GM13976 (cell line): ENCODE results near the gene DUSP16.
A peak's percentile ranks its signal among the peaks of the same experiment; 100 is the strongest.
"Not testable (repeated sequence)": the region's sequence is repeated elsewhere in the genome, so short reads cannot be mapped to it uniquely, and the experiment has no call there.

Source experiments
- DNase-seq: peaks from one replicate; pipeline ENCODE4 v3.0.0; 2012; ENCODE audit warnings: low spot score
- in situ Hi-C: fragments of 300-500 bp; cut with MboI; formaldehyde crosslinking; loops from one replicate; pipeline ENCODE4 v1.12.0; 2022; ENCODE audit warnings: low sequenced_read_pairs, mixed read lengths, inconsistent platforms; ENCODE audit not compliant: unreplicated experiment
- TF ChIP-seq, protein P1 (sequence below): IDR thresholded peaks from 2 replicates; pipeline ENCODE4 v1.5.1; 2012; ENCODE audit warnings: borderline replicate concordance, mild to moderate bottlenecking; ENCODE audit not compliant: insufficient read depth; ENCODE audit errors: extremely low read depth, missing control alignments, control extremely low read depth

The DUSP16 gene

DNA sequence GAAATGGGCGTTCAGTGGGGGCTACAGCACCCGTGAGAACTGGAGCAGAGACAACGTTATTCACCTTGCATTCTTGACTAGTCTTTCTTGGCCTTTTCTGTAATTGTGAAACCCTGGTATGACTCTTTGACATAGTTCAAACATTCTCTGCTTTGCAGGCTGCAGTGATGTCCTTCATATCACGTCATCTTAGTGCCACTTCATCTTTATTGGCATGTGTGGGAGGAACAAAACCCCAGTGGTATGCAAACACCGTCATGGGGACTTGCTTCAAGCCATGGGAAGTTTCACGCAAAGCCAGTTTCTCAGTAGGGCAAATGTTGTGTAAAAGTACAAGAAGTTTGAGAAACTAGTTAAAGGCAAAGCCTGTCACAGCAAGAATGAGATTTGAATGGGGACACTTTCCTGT lies 20.2 kb upstream of the DUSP16 start:
- TF ChIP-seq, protein P1, sequence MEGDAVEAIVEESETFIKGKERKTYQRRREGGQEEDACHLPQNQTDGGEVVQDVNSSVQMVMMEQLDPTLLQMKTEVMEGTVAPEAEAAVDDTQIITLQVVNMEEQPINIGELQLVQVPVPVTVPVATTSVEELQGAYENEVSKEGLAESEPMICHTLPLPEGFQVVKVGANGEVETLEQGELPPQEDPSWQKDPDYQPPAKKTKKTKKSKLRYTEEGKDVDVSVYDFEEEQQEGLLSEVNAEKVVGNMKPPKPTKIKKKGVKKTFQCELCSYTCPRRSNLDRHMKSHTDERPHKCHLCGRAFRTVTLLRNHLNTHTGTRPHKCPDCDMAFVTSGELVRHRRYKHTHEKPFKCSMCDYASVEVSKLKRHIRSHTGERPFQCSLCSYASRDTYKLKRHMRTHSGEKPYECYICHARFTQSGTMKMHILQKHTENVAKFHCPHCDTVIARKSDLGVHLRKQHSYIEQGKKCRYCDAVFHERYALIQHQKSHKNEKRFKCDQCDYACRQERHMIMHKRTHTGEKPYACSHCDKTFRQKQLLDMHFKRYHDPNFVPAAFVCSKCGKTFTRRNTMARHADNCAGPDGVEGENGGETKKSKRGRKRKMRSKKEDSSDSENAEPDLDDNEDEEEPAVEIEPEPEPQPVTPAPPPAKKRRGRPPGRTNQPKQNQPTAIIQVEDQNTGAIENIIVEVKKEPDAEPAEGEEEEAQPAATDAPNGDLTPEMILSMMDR = no peak
- DNase-seq = peak; percentile 72
- in situ Hi-C loops = no loop called here

DNA sequence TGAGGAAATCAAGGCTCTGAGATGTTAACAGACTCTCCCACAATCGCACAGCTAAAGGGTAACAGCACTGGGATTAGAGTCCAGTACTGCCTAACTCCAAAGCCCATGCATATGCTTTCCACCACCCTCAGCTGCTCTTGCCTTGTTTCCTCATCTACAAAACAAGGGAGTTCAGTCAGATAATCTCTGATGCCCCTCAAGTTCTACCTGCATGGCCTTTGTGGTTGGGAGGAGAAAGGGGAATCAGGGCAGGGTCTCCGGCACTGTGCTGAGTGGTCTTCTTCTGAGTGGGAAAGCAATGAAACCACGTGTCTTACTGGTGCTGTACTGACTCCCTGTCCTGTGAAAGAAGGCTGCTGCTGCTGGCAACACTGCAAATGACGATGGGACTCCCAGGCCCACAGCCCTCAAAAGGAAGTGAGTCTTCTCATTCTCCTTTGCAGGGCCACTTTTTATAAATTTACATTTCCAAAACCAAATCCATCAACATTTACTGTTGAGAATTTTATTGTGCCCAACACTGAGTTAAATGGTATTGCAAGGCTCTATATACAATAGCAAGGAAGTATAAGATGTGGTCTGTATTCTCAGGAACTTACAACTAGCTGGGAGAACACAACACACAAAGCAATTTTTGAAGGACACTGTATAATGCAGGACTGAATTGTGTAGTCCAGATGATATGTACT lies 19.7 kb upstream of the DUSP16 start:
- TF ChIP-seq, protein P1 = no peak
- DNase-seq = no peak
- in situ Hi-C loops = no loop called here

DNA sequence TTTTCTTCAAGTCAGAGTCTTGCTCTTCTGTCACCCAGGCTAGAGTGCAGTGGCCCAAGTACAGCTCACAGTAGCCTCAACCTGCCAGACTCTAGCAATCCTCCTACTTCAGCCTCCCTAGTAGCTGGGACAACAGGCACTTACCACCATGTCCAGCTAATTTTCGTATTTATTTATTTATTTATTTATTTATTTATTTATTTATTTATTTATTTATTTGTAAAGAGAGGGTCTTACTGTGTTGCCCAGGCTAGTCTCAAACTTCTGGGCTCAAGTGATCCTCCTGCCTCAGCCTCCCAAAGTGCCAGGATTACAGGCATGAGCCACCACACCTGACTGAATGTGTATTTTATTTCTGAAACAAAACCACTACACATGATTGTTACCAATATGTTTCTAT lies 18.1 kb upstream of the DUSP16 start:
- DNase-seq, in situ Hi-C loops: not testable (repeated sequence)

DNA sequence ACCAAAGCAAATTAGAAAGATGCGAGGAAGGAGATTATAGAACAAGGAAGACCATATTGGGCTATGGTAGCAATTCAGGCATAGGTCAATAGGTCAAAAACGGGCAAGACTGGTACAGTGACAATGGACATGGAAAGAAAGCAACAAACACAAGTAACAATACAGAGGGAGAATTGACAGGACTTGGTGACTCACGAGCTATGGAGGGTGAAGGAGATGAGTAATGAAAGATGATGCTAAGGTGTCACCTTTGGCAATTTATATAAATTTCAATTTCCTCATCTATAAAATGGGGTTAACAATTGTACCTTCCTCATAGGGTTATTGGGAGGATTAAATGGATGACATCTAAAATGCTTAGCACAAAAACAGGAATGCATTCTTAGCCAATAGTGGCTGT lies 15.1 kb upstream of the DUSP16 start:
- in situ Hi-C loops = no loop called here
- no peak for DNase-seq
- TF ChIP-seq, protein P1 = no peak

DNA sequence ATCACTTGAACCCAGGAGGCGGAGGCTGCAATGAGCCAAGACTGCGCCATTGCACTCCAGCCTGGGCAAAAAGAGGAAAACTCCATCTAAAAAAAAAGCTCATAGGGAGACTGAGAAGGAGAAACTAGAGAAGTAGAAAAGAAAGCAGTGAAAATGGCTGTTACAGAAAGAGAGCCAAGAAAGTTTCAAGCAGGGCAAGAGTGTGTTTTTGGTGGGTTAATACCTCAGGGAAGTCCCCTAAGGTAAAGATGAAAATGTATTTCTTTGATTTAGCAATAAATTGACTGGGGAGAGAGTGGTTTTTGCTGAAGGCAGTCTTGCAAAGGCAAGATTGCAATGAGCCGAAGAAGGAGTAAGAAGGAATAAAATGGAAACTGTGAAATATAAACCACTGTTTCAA lies 10.0 kb upstream of the DUSP16 start:
- in situ Hi-C loops = no loop called here
- TF ChIP-seq, protein P1 = no peak
- no peak for DNase-seq

DNA sequence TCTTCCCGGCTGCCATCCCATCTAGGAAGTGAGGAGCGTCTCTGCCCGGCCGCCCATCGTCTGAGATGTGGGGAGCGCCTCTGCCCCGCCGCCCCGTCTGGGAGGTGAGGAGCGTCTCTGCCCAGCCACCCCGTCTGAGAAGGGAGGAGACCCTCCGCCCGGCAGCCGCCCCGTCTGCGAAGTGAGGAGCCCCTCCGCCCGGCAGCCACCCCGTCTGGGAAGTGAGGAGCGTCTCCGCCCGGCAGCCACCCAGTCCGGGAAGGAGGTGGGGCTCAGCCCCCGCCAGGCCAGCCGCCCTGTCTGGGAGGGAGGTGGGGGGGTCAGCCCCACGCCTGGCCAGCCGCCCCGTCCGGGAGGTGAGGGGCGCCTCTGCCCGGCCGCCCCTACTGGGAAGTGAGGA lies 3.3 kb upstream of the DUSP16 start:
- DNase-seq, in situ Hi-C loops: not testable (repeated sequence)

DNA sequence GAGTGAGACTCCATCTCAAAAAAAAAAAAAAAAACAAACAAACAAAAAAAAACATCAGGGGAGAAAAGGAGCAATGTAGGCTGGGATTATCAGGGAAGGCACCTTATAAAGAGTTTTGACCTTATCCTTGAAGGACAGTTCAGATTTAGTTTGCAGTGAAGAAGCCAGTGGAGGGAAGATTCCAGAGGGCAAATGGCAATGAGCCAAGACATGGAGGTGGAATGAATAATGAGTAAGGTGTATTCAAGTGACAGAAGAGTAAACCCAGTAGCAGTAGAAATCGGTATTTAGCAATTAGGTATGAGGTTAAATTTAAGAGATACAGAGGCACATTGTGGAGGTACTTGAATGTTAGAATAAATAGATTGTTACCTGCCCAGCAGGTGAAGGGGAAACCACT lies 2.2 kb upstream of the DUSP16 start:
- in situ Hi-C loops = no loop called here
- TF ChIP-seq, protein P1 = no peak
- no peak for DNase-seq

DNA sequence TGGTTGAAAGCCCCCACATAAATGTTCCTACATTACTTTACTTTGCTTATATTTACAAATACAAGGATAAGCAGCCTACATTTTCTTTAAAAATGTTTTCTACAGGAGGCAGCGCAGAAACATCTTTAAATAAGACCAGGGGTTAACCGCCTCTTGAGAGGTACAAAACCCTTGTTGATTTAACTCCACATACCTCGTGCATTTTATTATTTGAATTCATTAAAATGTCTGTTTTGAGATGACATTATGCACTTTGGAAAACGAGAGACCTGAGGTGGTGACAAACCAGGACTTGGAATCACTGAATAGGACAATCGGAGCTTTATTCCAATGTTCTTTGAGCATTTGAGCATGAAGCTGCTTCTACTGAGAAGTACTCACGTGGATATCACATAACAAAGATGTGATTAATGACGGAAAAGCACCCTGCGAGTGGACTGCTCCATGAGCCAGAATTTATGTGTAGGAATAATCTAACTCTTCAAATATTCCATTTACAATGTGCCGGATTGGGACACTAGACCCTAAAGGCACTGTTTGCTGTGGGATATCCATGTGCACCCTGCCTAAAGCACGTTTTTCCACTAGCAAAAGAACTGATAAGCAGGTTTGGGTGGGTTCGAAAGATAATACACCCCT lies 746 bp upstream of the DUSP16 start:
- TF ChIP-seq, protein P1 = no peak
- in situ Hi-C loops = no loop called here
- no peak for DNase-seq
